Mononuclear cell (primary cell): ENCODE data around the gene OR56A3. TPM values are rescaled to one million over a fixed set of nuclear protein-coding genes. Genes with fewer than 3 reads are reported as not detected.

Experiments
- total RNA-seq: library from RNA; depleted of rRNA; stranded (reverse); fragments of >200 nt; gene quantifications from one replicate; pipeline ENCODE4 v1.2.3, GENCODE V29; 2012

Gene OR56A3
- total RNA-seq, 1 donor, result under 0.01 TPM

Other genes with a start within 250 kb of the OR56A3 start
- gene OR56B1, start 205.8 kb upstream of the OR56A3 start, total RNA-seq, result 0.42 TPM
- 1.0 TPM for gene OR52N4, start 188.0 kb upstream of the OR56A3 start, total RNA-seq
- not detected for gene OR52N5, start 158.9 kb upstream of the OR56A3 start, total RNA-seq
- not detected for gene OR52N1, start 151.0 kb upstream of the OR56A3 start, total RNA-seq
- not detected for gene OR52N2, start 133.3 kb upstream of the OR56A3 start, total RNA-seq
- not detected for gene OR52E6, start 100.4 kb upstream of the OR56A3 start, total RNA-seq
- not detected for gene OR52E8, start 84.6 kb upstream of the OR56A3 start, total RNA-seq
- not detected for gene OR52E4, start 61.6 kb upstream of the OR56A3 start, total RNA-seq
- not detected for gene OR52E5, start 49.0 kb upstream of the OR56A3 start, total RNA-seq
- not detected for gene OR56A5, start 26.2 kb downstream of the OR56A3 start, total RNA-seq
- gene OR52L1, start 44.7 kb downstream of the OR56A3 start, total RNA-seq, result not detected
- gene OR56A4, start 64.7 kb downstream of the OR56A3 start, total RNA-seq, result not detected
- gene OR56A1, start 88.5 kb downstream of the OR56A3 start, total RNA-seq, result under 0.01 TPM
- not detected for gene OR56B4, start 165.4 kb downstream of the OR56A3 start, total RNA-seq
- gene OR52B2, start 228.1 kb downstream of the OR56A3 start, total RNA-seq, result not detected